Gastroesophageal sphincter (tissue), 3 donors: ENCODE results near the gene SLC1A3.

ENCODE experiments used
- CTCF ChIP-seq, 4 experiments: fragments of 200-600 bp in 2 of 4; fragments of 450-650 bp in 2 of 4; sonication (generic) in 1 of 4; IDR thresholded peaks; one replicate each; pipeline ENCODE4 v1.5.1; 2017 to 2019; ENCODE audit warnings: antibody characterized with exemption in 4 of 4, mild to moderate bottlenecking in 2 of 4, moderate library complexity in 2 of 4
- POLR2A ChIP-seq, 2 donors: fragments of 450-650 bp; IDR thresholded peaks; one replicate each; pipeline ENCODE4 v1.6.1; 2017; ENCODE audit warnings: antibody characterized with exemption in 2 of 2, mild to moderate bottlenecking in 2 of 2, moderate library complexity in 1 of 2
- POLR2AphosphoS5 ChIP-seq: sonication (generic); formaldehyde crosslinking; IDR thresholded peaks from one replicate; pipeline ENCODE4 v1.6.1; 2017; ENCODE audit warnings: antibody characterized with exemption

- TF ChIP-seq CTCF (IDR thresholded peaks at IDR 0.05) (no peak), POLR2A (IDR thresholded peaks at IDR 0.05) (no peak), POLR2AphosphoS5 (no peak)
Measured at GRCh38 chr5:36581070-36581469, 25.3 kb upstream of the SLC1A3 start.
